Loucy (cell line): ENCODE measurements around the gene SPATA31D1.

Source experiments
- CTCF ChIP-seq: fragments of 200-600 bp; sonication (generic); conservative IDR thresholded peaks from 2 replicates; pipeline ENCODE4 v1.5.1; 2014; ENCODE audit warnings: mild to moderate bottlenecking, antibody characterized with exemption, low read length
- EZH2phosphoT487 ChIP-seq: fragments of 200-600 bp; IDR thresholded peaks from 2 replicates; pipeline ENCODE4 v1.6.1; 2018; ENCODE audit warnings: antibody characterized with exemption, mild to moderate bottlenecking, moderate library complexity, borderline replicate concordance

DNA sequence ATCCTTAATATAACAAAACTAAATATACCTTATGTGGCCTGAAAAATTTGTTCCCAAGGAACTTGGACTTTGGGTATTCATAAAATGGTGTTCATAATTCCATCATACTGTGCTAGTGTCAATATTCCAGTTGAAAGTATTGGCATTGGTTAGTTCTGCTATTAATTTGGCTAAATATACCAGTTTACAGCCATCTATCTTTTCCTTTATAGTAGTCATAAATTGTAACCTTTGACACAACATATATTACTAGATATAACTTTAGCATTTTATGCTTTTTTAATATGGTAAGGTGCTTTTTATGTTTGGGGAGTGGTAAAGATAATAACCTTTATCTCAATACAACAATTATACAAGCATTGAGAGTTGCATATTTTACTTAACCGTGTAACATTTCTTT, 23.7 kb downstream of the SPATA31D1 start:
- TF ChIP-seq CTCF (no peak), EZH2phosphoT487 (no peak)
